NT2/D1 (cell line): ENCODE results near the gene FIBCD1.

ENCODE experiments used
- DNase-seq: peaks from one replicate; pipeline ENCODE4 v3.0.0-alpha.2; 2011; ENCODE audit warnings: low read depth, low spot score
- H3K27me3 ChIP-seq: 2 replicates; pipeline ENCODE4 v1.6.0; 2011; ENCODE audit warnings: mild to moderate bottlenecking; ENCODE audit not compliant: insufficient read length, insufficient read depth
- H3K36me3 ChIP-seq: 2 replicates; pipeline ENCODE4 v1.6.1; 2011; ENCODE audit warnings: mild to moderate bottlenecking, low read length, mixed read lengths; ENCODE audit not compliant: insufficient read depth, insufficient read length
- H3K4me1 ChIP-seq: 2 replicates; pipeline ENCODE4 v1.5.1; 2011; ENCODE audit not compliant: insufficient read depth, insufficient read length
- H3K4me3 ChIP-seq: 2 replicates; pipeline ENCODE4 v1.5.1; 2011; ENCODE audit warnings: low read depth; ENCODE audit not compliant: insufficient read length
- H3K9ac ChIP-seq: 2 replicates; pipeline ENCODE4 v1.6.0; 2011; ENCODE audit warnings: low read depth; ENCODE audit not compliant: insufficient read length
- H3K9me3 ChIP-seq: 2 replicates; pipeline ENCODE4 v1.5.1; 2011; ENCODE audit warnings: mild to moderate bottlenecking, low read length; ENCODE audit not compliant: insufficient read depth
- SUZ12 ChIP-seq: IDR thresholded peaks from 2 replicates; pipeline ENCODE4 v1.6.1; 2011; ENCODE audit not compliant: insufficient read length, insufficient read depth; ENCODE audit errors: extremely low read depth
- YY1 ChIP-seq: IDR thresholded peaks from 2 replicates; pipeline ENCODE4 v1.6.1; 2011; ENCODE audit not compliant: insufficient read length, insufficient read depth
- ZNF274 ChIP-seq: IDR thresholded peaks from 2 replicates; pipeline ENCODE4 v1.6.1; 2011; ENCODE audit warnings: mild to moderate bottlenecking, low read depth, low read length

FIBCD1 gene

GRCh38 chr9:130905125-130905901, 33.7 kb downstream of the FIBCD1 start:
- Histone ChIP-seq H3K9ac (no peak overlapping the region), H3K9me3 (no peaks in the 10 kb centered on the region), H3K4me1 (peaks cover 11% of the 10 kb centered on the region), H3K27me3 (no peaks in the 10 kb centered on the region), H3K4me3 (no peak overlapping the region), H3K36me3 (no peaks in the 10 kb centered on the region)
- no peak for TF ChIP-seq SUZ12
- DNase-seq, result no peak

- Histone ChIP-seq H3K9ac (no peak overlapping the region), H3K4me1 (peaks cover 11% of the 10 kb centered on the region), H3K9me3 (no peaks in the 10 kb centered on the region), H3K4me3 (no peak overlapping the region), H3K27me3 (no peaks in the 10 kb centered on the region), H3K36me3 (no peaks in the 10 kb centered on the region)
- DNase-seq, result no peak
- no peak for TF ChIP-seq ZNF274
- no peak for TF ChIP-seq YY1
Measured at GRCh38 chr9:130904070-130905044, 34.7 kb downstream of the FIBCD1 start.

- Histone ChIP-seq H3K4me1 (peaks cover 8% of the 10 kb centered on the region), H3K4me3 (no peak overlapping the region), H3K9me3 (no peaks in the 10 kb centered on the region), H3K36me3 (no peaks in the 10 kb centered on the region), H3K9ac (no peak overlapping the region), H3K27me3 (no peaks in the 10 kb centered on the region)
- DNase-seq, result no peak
- no peak for TF ChIP-seq SUZ12
- no peak for TF ChIP-seq ZNF274
- no peak for TF ChIP-seq YY1
Measured at GRCh38 chr9:130903194-130904069, 35.6 kb downstream of the FIBCD1 start.

- no peak for DNase-seq
- peaks cover 4% of the 10 kb centered on the region for H3K4me1 ChIP-seq
- no peak overlapping the region for H3K4me3 ChIP-seq
- no peaks in the 10 kb centered on the region for H3K36me3 ChIP-seq
- TF ChIP-seq SUZ12 (no peak), YY1 (no peak), ZNF274 (no peak)
- no peak overlapping the region for H3K9ac ChIP-seq
- H3K27me3 ChIP-seq, result no peaks in the 10 kb centered on the region
- H3K9me3 ChIP-seq, result no peaks in the 10 kb centered on the region
Measured at GRCh38 chr9:130902204-130903185, 36.6 kb downstream of the FIBCD1 start.

GRCh38 chr9:130901498-130902203, 37.4 kb downstream of the FIBCD1 start:
- H3K27me3 ChIP-seq, result no peaks in the 10 kb centered on the region
- no peak for DNase-seq
- no peak for TF ChIP-seq SUZ12
- no peak for TF ChIP-seq ZNF274
- TF ChIP-seq YY1, result no peak
- H3K4me1 ChIP-seq, result peaks cover 4% of the 10 kb centered on the region
- H3K36me3 ChIP-seq, result no peaks in the 10 kb centered on the region
- no peak overlapping the region for H3K4me3 ChIP-seq
- no peak overlapping the region for H3K9ac ChIP-seq
- H3K9me3 ChIP-seq, result no peaks in the 10 kb centered on the region
